ENCODE data around the gene ADARB2.

DNA sequence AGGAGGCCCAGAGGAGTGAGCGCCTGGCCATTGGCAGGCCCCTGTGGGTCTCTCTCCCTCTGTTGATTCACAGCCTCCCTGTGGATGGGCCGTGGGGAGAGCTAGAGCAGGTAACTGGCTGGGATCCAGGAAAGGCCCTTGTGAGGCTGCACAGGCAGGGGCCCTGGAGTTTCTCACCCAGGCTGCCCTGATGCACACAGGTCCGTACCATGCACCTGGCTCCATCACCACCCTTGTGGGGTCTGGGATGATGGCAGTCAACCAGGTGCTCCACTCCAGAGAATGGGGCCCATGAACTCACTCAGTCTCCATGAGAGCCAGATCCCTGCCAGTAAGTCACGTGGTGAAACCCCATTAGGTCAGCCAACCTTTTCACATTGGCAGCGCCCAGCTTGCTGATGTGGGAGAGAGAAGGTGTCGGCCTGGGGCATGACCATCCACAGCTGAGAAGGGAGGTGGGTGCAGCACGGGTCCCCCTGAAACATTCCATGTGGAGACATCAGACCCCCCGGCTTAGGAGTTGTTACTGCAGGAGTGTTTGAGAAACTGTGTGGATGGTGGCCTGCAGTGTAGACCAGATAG lies 320.8 kb downstream of the ADARB2 start:
- TF ChIP-seq, protein P1, sequence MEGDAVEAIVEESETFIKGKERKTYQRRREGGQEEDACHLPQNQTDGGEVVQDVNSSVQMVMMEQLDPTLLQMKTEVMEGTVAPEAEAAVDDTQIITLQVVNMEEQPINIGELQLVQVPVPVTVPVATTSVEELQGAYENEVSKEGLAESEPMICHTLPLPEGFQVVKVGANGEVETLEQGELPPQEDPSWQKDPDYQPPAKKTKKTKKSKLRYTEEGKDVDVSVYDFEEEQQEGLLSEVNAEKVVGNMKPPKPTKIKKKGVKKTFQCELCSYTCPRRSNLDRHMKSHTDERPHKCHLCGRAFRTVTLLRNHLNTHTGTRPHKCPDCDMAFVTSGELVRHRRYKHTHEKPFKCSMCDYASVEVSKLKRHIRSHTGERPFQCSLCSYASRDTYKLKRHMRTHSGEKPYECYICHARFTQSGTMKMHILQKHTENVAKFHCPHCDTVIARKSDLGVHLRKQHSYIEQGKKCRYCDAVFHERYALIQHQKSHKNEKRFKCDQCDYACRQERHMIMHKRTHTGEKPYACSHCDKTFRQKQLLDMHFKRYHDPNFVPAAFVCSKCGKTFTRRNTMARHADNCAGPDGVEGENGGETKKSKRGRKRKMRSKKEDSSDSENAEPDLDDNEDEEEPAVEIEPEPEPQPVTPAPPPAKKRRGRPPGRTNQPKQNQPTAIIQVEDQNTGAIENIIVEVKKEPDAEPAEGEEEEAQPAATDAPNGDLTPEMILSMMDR (IDR thresholded peaks at IDR 0.05): no peak
- no peak for TF ChIP-seq POLR2A (IDR thresholded peaks at IDR 0.05)
- no peak for TF ChIP-seq EP300 (IDR thresholded peaks at IDR 0.05)
